ENCODE results near the gene HDAC4. TPM values are rescaled to one million over a fixed set of nuclear protein-coding genes. Genes with fewer than 3 reads are reported as not detected.

Gene HDAC4
- total and polyA plus RNA-seq, 9 of the 15 experiments (the other 6 are each of a cell fraction or from before 2014, with no cell fraction given) = 0.11 to 20.2 (median 4.0) TPM

DNA sequence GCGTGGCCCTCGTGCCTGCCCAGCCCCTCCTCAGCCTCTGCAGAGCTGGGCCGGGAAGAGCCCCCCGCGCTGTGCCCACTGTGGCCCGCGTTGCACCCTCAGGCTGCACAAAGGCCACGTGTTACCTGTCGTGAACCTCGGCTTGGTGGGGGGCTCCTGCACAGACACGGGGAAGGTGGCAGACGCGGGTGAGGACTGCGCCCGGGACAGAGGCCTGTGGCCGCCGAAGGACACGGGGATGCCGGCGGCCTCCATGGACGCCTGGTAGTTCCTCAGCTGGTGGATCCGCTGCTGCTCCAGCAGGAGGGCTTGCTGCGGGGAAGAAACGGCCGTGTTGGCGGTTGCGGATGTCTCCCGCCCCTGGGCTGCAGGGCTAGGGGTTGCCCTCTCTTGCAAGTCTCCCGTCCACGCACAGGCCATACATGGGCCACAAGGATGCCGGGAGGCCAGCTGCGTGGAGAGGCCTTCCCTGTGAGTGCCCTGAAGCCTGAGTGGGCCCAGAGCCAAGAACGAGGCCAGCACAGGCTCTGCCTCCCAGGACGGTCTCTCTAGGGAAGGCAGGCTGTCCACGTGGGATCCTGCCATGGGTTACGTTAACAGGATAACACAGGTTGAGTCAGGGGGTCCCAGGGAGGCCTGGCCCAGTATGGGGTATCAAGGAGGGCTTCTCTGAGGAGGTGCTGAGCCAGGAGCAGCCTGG lies 289.3 kb downstream of the HDAC4 start:
- in situ Hi-C loops (cut with MboI) (no loop called here), intact Hi-C loops (cut with micrococcal nuclease) (no loop called here)
- H3K27me3 ChIP-seq (ENCODE audit: control insufficient read depth in 2 of 2, insufficient read depth in 2 of 2, low read length in 2 of 2) = no peaks in the 10 kb centered on the region
- H3K9me1 ChIP-seq (ENCODE audit: control insufficient read depth, insufficient read depth, low read length) = no peaks in the 10 kb centered on the region
- H3K27ac ChIP-seq (ENCODE audit: extremely low read depth, low read depth, low read length) = no peak overlapping the region
- DNase-seq (ENCODE audit: extremely low read depth in 1 of 4, low spot score in 3 of 4) = no peak
- no peak for FAIRE-seq
- H3K79me2 ChIP-seq (ENCODE audit: control insufficient read depth, insufficient read depth, low read length) = no peaks in the 10 kb centered on the region
- H3K9me3 ChIP-seq (replicated peaks; ENCODE audit: control insufficient read depth, insufficient read depth, low read depth, low read length) = no peaks in the 10 kb centered on the region
- peaks cover 0 to 6% of the 10 kb centered on the region in 2 experiments; a peak in 2 of 5 replicates for H3K4me1 ChIP-seq (replicated peaks in 1 of 2; ENCODE audit: control insufficient read depth in 2 of 2, insufficient read depth in 2 of 2, low read length in 2 of 2)
- POLR2A ChIA-PET = no interaction called here
- H3K4me3 ChIP-seq = no peak overlapping the region
- no peaks in the 10 kb centered on the region for H4K20me1 ChIP-seq (replicated peaks; ENCODE audit: control insufficient read depth, insufficient read depth, low read length)
- no peak overlapping the region for H2AFZ ChIP-seq (ENCODE audit: low read depth, low read length)
- 94% methylated on average over 4 of the region's 36 CpGs for WGBS (ENCODE audit: insufficient coverage, low coverage, missing lambda C conversion rate)
- ATAC-seq = no peak
- CTCF ChIA-PET (ENCODE audit: low intra/inter-chr PET ratio) = no interaction called here
- no peak overlapping the region for H3K4me2 ChIP-seq (ENCODE audit: insufficient read depth, low read length)
- BruUV-seq (replicated peaks) = no TSS peak
- 0 out of 3 replicates have a peak, but pooled peaks cover 3% of the 10 kb centered on the region for H3K36me3 ChIP-seq (ENCODE audit: control insufficient read depth, insufficient read depth, low read length)
- H3K9ac ChIP-seq (ENCODE audit: insufficient read depth in 1 of 2, low read depth in 2 of 2, low read length in 2 of 2) = no peak overlapping the region
- TF ChIP-seq PCBP2 (IDR thresholded peaks at IDR 0.05; ENCODE audit: low read depth, low read length, poor library complexity, severe bottlenecking) (no peak), NR2C2 (CRISPR knock-in tag; IDR thresholded peaks at IDR 0.05) (no peak), NR2C2 (tag; IDR thresholded peaks at IDR 0.05) (no peak), NR2C1 (IDR thresholded peaks at IDR 0.05) (no peak), NR2C1 (tag; IDR thresholded peaks at IDR 0.05) (no peak), EZH2 (IDR thresholded peaks at IDR 0.05; ENCODE audit: borderline replicate concordance, low read depth, low read length) (no peak), ZNF766 (CRISPR knock-in tag; conservative IDR thresholded peaks at IDR 0.05) (no peak), CBX5 (IDR thresholded peaks at IDR 0.05; ENCODE audit: borderline replicate concordance, low read depth) (no peak), HLTF (IDR thresholded peaks at IDR 0.05) (no peak), MCM7 (IDR thresholded peaks at IDR 0.05) (no peak), YY1 (IDR thresholded peaks at IDR 0.05; ENCODE audit: borderline replicate concordance in 1 of 3, control insufficient read depth in 1 of 3, extremely low read depth in 1 of 3, insufficient read depth in 3 of 3, insufficient read length in 1 of 3, insufficient replicate concordance in 2 of 3, low read depth in 1 of 3, low read length in 2 of 3) (no peak), ZNF212 (CRISPR knock-in tag; IDR thresholded peaks at IDR 0.05) (no peak), MCM2 (IDR thresholded peaks at IDR 0.05; ENCODE audit: low read depth) (no peak), ELF1 (tag; IDR thresholded peaks at IDR 0.05) (no peak), ZNF408 (CRISPR knock-in tag; IDR thresholded peaks at IDR 0.05; ENCODE audit: low read depth) (no peak), GTF2F1 (IDR thresholded peaks at IDR 0.05; ENCODE audit: low read depth, low read length) (no peak)
- TF ChIP-seq, protein P1, sequence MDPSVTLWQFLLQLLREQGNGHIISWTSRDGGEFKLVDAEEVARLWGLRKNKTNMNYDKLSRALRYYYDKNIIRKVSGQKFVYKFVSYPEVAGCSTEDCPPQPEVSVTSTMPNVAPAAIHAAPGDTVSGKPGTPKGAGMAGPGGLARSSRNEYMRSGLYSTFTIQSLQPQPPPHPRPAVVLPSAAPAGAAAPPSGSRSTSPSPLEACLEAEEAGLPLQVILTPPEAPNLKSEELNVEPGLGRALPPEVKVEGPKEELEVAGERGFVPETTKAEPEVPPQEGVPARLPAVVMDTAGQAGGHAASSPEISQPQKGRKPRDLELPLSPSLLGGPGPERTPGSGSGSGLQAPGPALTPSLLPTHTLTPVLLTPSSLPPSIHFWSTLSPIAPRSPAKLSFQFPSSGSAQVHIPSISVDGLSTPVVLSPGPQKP (CRISPR knock-in tag; IDR thresholded peaks at IDR 0.05) = no peak
- TF ChIP-seq, protein P2, sequence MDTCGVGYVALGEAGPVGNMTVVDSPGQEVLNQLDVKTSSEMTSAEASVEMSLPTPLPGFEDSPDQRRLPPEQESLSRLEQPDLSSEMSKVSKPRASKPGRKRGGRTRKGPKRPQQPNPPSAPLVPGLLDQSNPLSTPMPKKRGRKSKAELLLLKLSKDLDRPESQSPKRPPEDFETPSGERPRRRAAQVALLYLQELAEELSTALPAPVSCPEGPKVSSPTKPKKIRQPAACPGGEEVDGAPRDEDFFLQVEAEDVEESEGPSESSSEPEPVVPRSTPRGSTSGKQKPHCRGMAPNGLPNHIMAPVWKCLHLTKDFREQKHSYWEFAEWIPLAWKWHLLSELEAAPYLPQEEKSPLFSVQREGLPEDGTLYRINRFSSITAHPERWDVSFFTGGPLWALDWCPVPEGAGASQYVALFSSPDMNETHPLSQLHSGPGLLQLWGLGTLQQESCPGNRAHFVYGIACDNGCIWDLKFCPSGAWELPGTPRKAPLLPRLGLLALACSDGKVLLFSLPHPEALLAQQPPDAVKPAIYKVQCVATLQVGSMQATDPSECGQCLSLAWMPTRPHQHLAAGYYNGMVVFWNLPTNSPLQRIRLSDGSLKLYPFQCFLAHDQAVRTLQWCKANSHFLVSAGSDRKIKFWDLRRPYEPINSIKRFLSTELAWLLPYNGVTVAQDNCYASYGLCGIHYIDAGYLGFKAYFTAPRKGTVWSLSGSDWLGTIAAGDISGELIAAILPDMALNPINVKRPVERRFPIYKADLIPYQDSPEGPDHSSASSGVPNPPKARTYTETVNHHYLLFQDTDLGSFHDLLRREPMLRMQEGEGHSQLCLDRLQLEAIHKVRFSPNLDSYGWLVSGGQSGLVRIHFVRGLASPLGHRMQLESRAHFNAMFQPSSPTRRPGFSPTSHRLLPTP (IDR thresholded peaks at IDR 0.05; ENCODE audit: borderline replicate concordance, extremely low read depth, insufficient read length) = no peak
